AG09309 (cell line): ENCODE data around the gene MFRP.

ENCODE experiments used
- DNase-seq: peaks from one replicate; pipeline ENCODE4 v3.0.0-alpha.2; 2010; ENCODE audit warnings: low read depth
- H3K4me3 ChIP-seq: 2 replicates; pipeline ENCODE4 v1.5.1; 2011; ENCODE audit warnings: mild to moderate bottlenecking, low read depth, low read length, moderate library complexity; ENCODE audit not compliant: control insufficient read depth
- TF ChIP-seq, protein P1 (sequence below): IDR thresholded peaks from 2 replicates; pipeline ENCODE4 v1.5.1; 2011; ENCODE audit warnings: mild to moderate bottlenecking, low read depth, low read length, inconsistent platforms; ENCODE audit not compliant: insufficient read depth, control insufficient read depth; ENCODE audit errors: missing control alignments

MFRP gene

DNA sequence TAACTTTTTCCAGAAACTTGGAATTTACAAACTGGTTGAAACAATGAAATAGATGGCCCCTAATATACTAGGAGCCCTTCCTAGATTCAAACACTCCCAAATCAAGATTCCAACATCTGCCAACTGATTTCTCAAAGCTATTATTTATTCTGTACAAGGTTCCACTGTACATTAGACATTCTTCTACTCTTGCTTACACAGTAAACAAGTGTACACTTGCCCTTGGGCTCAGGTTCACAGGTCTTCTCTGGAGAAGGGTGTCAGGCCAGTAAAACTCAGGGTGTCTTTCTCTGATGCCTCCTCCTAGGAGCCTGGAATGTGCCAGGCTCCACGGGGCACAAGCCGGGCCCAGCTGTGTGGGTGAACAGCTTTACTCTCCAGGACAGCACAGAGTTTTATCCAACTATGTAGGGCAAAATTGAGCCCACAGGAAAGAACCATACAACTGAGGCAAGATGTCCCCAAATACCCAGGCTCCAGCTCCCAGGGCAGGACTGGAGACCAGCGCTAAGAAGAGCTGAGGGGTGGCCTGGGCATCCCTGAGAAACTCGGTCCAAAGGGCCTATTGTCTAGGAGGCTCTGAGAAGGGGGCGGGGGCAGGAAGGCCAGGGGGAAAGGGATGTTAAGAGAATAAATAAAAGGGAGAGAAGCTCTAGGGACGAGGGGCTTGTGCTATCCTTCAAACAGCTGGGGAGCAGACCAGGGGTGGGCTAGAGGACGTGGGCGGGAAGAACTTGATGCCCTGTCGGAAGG is 8.8 kb upstream of the MFRP start:
- TF ChIP-seq, protein P1, sequence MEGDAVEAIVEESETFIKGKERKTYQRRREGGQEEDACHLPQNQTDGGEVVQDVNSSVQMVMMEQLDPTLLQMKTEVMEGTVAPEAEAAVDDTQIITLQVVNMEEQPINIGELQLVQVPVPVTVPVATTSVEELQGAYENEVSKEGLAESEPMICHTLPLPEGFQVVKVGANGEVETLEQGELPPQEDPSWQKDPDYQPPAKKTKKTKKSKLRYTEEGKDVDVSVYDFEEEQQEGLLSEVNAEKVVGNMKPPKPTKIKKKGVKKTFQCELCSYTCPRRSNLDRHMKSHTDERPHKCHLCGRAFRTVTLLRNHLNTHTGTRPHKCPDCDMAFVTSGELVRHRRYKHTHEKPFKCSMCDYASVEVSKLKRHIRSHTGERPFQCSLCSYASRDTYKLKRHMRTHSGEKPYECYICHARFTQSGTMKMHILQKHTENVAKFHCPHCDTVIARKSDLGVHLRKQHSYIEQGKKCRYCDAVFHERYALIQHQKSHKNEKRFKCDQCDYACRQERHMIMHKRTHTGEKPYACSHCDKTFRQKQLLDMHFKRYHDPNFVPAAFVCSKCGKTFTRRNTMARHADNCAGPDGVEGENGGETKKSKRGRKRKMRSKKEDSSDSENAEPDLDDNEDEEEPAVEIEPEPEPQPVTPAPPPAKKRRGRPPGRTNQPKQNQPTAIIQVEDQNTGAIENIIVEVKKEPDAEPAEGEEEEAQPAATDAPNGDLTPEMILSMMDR: peak; percentile 3
- H3K4me3 ChIP-seq: no peak overlapping the region
- DNase-seq: no peak

DNA sequence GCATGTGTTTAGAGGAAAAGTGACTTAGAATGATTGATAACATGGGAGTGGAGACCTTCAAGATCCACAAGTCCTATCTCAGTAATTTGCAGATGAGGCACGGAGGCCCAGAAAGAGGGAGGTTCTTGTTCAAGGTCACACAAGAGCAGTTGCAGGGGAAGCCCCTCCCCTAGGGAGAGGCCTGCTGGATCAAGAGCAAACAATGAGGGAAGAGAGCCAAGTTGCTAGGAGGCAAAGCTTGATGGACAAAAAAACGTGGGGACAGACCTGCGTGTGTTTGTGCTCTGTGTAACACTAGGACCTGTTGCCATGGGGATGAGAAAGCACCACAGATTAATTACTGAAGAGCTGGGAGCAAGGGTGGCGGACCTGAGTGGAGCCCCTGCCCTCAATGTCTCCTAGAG is 6.4 kb upstream of the MFRP start:
- no peak overlapping the region for H3K4me3 ChIP-seq
- DNase-seq: no peak
- TF ChIP-seq, protein P1: no peak

DNA sequence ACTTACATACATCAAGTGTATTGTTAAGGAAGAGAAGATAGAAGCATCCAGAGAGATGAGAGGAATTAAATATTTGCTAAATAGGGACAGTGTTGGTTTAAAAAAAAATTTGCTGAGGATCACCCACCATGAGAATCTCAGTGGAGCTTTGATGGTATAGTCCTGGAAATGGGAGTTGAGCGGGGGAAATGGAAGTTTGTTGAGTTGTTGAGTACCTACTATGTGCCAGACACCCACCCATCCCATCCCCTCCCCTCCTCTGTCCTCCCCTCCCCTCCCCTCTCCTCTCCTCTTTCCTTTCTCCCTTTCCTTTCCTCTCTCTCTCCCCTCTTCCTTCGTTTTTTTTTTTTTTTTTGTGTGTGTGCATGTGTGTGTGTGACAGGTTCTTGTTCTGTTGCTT is 4.7 kb upstream of the MFRP start:
- TF ChIP-seq, protein P1: no peak
- no peak for DNase-seq
- no peak overlapping the region for H3K4me3 ChIP-seq

GRCh38 chr11:119350302-119350701 is 3.8 kb upstream of the MFRP start:
- no peak for DNase-seq
- TF ChIP-seq, protein P1: no peak
- no peak overlapping the region for H3K4me3 ChIP-seq

DNA sequence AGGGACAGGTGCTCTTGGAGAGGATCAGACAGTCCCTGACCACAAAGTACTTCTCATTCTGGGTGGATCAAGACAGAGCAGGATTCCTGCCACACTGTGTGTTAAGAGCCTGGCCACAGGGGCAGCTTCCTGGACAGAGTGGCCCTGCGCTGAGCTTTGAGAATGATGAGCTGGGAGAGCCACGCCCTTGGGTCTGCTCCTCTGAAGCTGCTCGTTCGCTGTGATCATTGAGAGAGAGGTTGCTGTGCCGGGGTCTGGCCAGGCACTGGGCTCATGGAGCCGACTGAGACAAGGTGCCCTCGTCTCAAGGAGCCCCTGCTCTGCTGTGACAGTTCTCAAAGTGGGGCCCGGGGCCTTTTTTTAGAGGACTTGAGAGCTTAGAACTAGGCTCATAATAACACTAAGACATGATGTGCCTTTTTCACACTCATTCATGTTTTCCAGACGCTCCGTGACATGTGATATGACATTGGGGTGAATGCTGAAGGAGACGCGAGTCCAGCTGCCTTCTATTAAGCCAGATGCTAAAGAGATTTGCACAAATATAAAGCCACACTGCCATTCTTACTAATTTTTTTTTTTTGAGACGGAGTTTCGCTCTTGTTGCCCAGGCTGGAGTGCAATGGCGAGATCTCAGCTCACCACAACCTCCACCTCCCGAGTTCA is 1.6 kb upstream of the MFRP start:
- DNase-seq: no peak
- TF ChIP-seq, protein P1: no peak
- no peak overlapping the region for H3K4me3 ChIP-seq

DNA sequence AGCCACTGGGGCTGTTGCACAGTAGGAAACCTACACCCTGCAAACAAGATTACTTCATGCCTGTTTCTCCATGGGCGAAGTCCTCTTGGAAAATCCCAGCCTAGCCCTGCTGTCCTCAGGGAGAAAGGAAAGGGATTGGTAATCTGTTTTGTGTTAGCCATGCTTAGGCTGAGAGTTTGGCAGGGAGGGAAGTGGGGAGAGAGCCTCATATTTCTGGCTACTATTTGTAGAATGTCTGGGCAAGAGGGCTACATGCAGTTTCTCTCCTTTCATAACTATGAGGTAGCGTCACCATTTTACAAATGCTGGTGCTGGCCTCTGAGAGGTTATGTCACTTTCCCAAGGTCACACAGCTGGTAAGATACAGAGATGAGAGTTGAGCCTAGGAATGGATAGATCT is 737 bp upstream of the MFRP start:
- DNase-seq: no peak
- H3K4me3 ChIP-seq: no peak overlapping the region
- TF ChIP-seq, protein P1: no peak
